HepG2 (cell line): ENCODE data around the gene BRMS1. TPM values are rescaled to one million over a fixed set of nuclear protein-coding genes. Genes with fewer than 3 reads are reported as not detected.

Experiments
- LRRFIP1 ChIP-seq: sonication (generic); formaldehyde crosslinking; conservative IDR thresholded peaks from 2 replicates; pipeline ENCODE4 v1.4.0; 2020; ENCODE audit warnings: missing genetic modification reagents
- MZF1 ChIP-seq: sonication (generic); formaldehyde crosslinking; IDR thresholded peaks from 2 replicates; pipeline ENCODE4 v1.8.1; 2023; ENCODE audit warnings: mild to moderate bottlenecking, missing genetic modification reagents, borderline replicate concordance
- PAWR ChIP-seq: sonication (generic); formaldehyde crosslinking; IDR thresholded peaks from 2 replicates; pipeline ENCODE4 v1.4.0; 2020; ENCODE audit warnings: missing genetic modification reagents, mild to moderate bottlenecking, borderline replicate concordance
- PBX3 ChIP-seq: sonication (generic); formaldehyde crosslinking; IDR thresholded peaks from 2 replicates; pipeline ENCODE4 v1.8.1; 2023; ENCODE audit warnings: missing genetic modification reagents, inconsistent platforms, borderline replicate concordance
- PRDM4 ChIP-seq: sonication (generic); formaldehyde crosslinking; IDR thresholded peaks from 2 replicates; pipeline ENCODE4 v1.9.0; 2021; ENCODE audit warnings: missing genetic modification reagents, borderline replicate concordance
- ZFAT ChIP-seq: sonication (generic); formaldehyde crosslinking; conservative IDR thresholded peaks from 2 replicates; pipeline ENCODE4 v1.8.1; 2023; ENCODE audit warnings: missing genetic modification reagents, inconsistent platforms
- ZNF142 ChIP-seq: sonication (generic); formaldehyde crosslinking; IDR thresholded peaks from 2 replicates; pipeline ENCODE4 v1.4.0; 2020; ENCODE audit warnings: missing genetic modification reagents
- ZNF264 ChIP-seq: sonication (generic); formaldehyde crosslinking; IDR thresholded peaks from 2 replicates; pipeline ENCODE4 v1.4.0; 2020; ENCODE audit warnings: missing genetic modification reagents
- ZNF30 ChIP-seq: sonication (generic); formaldehyde crosslinking; IDR thresholded peaks from 2 replicates; pipeline ENCODE4 v1.5.0; 2020; ENCODE audit warnings: mild to moderate bottlenecking, missing genetic modification reagents
- ZNF451 ChIP-seq: sonication (generic); formaldehyde crosslinking; IDR thresholded peaks from 2 replicates; pipeline ENCODE4 v1.5.0; 2020; ENCODE audit warnings: mild to moderate bottlenecking, missing genetic modification reagents
- polyA plus RNA-seq, 8 experiments: library from polyadenylated mRNA; depleted of rRNA in 3 of 8; stranded (reverse) in 7 of 8; unstranded in 1 of 8; fragments of >200 nt; fragmentation: Illumina TruSeq in 4 of 8; extraction: Trizol in 4 of 8; gene quantifications; 2 replicates each; pipeline versions ENCODE4 v1.2.1 to v1.2.3, GENCODE V29; 2011 to 2016; ENCODE audit warnings: low read depth in 4 of 8, missing spikeins in 1 of 8, mixed read lengths in 1 of 8; ENCODE audit not compliant: insufficient read depth in 1 of 8
- total RNA-seq, 5 experiments: library from RNA; depleted of rRNA; stranded (reverse); fragments of >200 nt; fragmentation: Illumina TruSeq; extraction: Trizol; gene quantifications; 2 replicates each; pipeline ENCODE4 v1.2.3, GENCODE V29; 2016; ENCODE audit warnings: low read depth in 1 of 5
- TF ChIP-seq, protein P1 (sequence below): sonication (generic); formaldehyde crosslinking; IDR thresholded peaks from 2 replicates; pipeline ENCODE4 v1.8.0; 2022; ENCODE audit warnings: mild to moderate bottlenecking, missing genetic modification reagents; ENCODE audit not compliant: insufficient replicate concordance
- TF ChIP-seq, protein P2 (sequence below): sonication (generic); formaldehyde crosslinking; IDR thresholded peaks from 2 replicates; pipeline ENCODE4 v1.4.0; 2020; ENCODE audit warnings: low read depth, mild to moderate bottlenecking, missing genetic modification reagents

The BRMS1 gene
- total and polyA plus RNA-seq, 2 of the 13 experiments (the other 11 are each of a cell fraction or from before 2014, with no cell fraction given): 15.8 to 55.7 TPM

- TF ChIP-seq PAWR (no peak), PBX3 (no peak), MZF1 (CRISPR knock-in tag) (no peak), ZFAT (CRISPR knock-in tag) (no peak), ZNF142 (CRISPR knock-in tag) (0 out of 2 replicates have a peak, but pooled peaks have one; percentile 20), LRRFIP1 (CRISPR knock-in tag) (no peak), ZNF264 (CRISPR knock-in tag) (no peak), ZNF451 (CRISPR knock-in tag) (no peak; the same call in 1 of the 2 replicates), PRDM4 (CRISPR knock-in tag) (0 out of 2 replicates have a peak, but pooled peaks have one; percentile 36), ZNF30 (CRISPR knock-in tag) (no peak)
- TF ChIP-seq, protein P1, sequence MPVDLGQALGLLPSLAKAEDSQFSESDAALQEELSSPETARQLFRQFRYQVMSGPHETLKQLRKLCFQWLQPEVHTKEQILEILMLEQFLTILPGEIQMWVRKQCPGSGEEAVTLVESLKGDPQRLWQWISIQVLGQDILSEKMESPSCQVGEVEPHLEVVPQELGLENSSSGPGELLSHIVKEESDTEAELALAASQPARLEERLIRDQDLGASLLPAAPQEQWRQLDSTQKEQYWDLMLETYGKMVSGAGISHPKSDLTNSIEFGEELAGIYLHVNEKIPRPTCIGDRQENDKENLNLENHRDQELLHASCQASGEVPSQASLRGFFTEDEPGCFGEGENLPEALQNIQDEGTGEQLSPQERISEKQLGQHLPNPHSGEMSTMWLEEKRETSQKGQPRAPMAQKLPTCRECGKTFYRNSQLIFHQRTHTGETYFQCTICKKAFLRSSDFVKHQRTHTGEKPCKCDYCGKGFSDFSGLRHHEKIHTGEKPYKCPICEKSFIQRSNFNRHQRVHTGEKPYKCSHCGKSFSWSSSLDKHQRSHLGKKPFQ: peak; percentile 23
- TF ChIP-seq, protein P2, sequence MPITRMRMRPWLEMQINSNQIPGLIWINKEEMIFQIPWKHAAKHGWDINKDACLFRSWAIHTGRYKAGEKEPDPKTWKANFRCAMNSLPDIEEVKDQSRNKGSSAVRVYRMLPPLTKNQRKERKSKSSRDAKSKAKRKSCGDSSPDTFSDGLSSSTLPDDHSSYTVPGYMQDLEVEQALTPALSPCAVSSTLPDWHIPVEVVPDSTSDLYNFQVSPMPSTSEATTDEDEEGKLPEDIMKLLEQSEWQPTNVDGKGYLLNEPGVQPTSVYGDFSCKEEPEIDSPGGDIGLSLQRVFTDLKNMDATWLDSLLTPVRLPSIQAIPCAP (CRISPR knock-in tag): no peak
Measured at GRCh38 chr11:66288671-66289547, 56.0 kb downstream of the BRMS1 start, which contains the start of gene YIF1A (continued).
